Neural progenitor cell (in vitro differentiated cells): ENCODE results near the gene RBM19.

Source experiments
- EZH2 ChIP-seq: fragments of 200-600 bp; sonication (generic); IDR thresholded peaks from 2 replicates; pipeline ENCODE4 v1.6.1; 2017; ENCODE audit warnings: antibody characterized with exemption, mild to moderate bottlenecking, moderate library complexity
- EZH2phosphoT487 ChIP-seq: fragments of 200-600 bp; sonication (generic); IDR thresholded peaks from 2 replicates; pipeline ENCODE4 v1.6.1; 2017; ENCODE audit warnings: antibody characterized with exemption

GRCh38 chr12:113914176-113914575 is 51.9 kb downstream of the RBM19 start:
- TF ChIP-seq EZH2 (no peak), EZH2phosphoT487 (no peak)
